NCI-H2227 (cell line): ENCODE data around the gene CRNKL1.

ENCODE experiments used
- DNase-seq: peaks from one replicate; lab custom pipeline; 2025; ENCODE audit not compliant: unreplicated experiment; lab: John Stamatoyannopoulos, UW

Gene CRNKL1

GRCh38 chr20:19986419-19986818 lies 65.8 kb downstream of the CRNKL1 start:
- DNase-seq = no peak
